ENCODE measurements around the gene CASKIN1. TPM values are rescaled to one million over a fixed set of nuclear protein-coding genes. Genes with fewer than 3 reads are reported as not detected.

The CASKIN1 gene
- total RNA-seq, 1 donor from 2014 or later = 2.3 TPM

DNA sequence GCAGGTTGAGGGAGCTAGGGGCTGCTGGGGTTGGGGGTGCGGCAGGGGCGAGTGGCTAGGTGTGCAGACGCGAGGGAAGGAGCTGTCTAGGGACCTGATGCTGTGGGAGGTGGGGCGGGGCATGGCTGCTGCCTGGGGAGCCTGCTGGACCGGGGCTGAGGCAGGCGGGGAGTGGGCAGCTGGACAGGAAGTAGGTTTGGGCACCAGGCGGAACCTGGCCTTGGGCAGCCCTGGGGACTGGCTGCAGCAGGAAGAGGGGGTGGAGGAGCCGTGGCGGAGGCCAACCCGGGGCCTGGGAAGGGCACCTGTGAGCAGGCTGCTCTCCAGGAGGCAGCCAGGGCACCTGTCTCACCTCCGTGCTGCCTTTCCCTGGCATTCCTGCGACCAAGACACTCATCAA is 34.0 kb upstream of the CASKIN1 start:
- peaks cover 13% of the 10 kb centered on the region for H3K36me3 Mint-ChIP-seq (ENCODE audit: low read depth)
- TF ChIP-seq, protein P1, sequence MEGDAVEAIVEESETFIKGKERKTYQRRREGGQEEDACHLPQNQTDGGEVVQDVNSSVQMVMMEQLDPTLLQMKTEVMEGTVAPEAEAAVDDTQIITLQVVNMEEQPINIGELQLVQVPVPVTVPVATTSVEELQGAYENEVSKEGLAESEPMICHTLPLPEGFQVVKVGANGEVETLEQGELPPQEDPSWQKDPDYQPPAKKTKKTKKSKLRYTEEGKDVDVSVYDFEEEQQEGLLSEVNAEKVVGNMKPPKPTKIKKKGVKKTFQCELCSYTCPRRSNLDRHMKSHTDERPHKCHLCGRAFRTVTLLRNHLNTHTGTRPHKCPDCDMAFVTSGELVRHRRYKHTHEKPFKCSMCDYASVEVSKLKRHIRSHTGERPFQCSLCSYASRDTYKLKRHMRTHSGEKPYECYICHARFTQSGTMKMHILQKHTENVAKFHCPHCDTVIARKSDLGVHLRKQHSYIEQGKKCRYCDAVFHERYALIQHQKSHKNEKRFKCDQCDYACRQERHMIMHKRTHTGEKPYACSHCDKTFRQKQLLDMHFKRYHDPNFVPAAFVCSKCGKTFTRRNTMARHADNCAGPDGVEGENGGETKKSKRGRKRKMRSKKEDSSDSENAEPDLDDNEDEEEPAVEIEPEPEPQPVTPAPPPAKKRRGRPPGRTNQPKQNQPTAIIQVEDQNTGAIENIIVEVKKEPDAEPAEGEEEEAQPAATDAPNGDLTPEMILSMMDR (IDR thresholded peaks at IDR 0.05) = no peak
- H3K27ac Mint-ChIP-seq (ENCODE audit: unreplicated experiment) = no peak overlapping the region
- no peaks in the 10 kb centered on the region for H3K9me3 Mint-ChIP-seq (ENCODE audit: low read depth)
- no peaks in the 10 kb centered on the region for H3K27me3 Mint-ChIP-seq (ENCODE audit: low read depth)
- DNase-seq (ENCODE audit: low spot score) = no peak
- H3K4me3 Mint-ChIP-seq (ENCODE audit: unreplicated experiment) = no peak overlapping the region
- peaks cover 7% of the 10 kb centered on the region for H3K4me1 Mint-ChIP-seq (ENCODE audit: low read depth)

DNA sequence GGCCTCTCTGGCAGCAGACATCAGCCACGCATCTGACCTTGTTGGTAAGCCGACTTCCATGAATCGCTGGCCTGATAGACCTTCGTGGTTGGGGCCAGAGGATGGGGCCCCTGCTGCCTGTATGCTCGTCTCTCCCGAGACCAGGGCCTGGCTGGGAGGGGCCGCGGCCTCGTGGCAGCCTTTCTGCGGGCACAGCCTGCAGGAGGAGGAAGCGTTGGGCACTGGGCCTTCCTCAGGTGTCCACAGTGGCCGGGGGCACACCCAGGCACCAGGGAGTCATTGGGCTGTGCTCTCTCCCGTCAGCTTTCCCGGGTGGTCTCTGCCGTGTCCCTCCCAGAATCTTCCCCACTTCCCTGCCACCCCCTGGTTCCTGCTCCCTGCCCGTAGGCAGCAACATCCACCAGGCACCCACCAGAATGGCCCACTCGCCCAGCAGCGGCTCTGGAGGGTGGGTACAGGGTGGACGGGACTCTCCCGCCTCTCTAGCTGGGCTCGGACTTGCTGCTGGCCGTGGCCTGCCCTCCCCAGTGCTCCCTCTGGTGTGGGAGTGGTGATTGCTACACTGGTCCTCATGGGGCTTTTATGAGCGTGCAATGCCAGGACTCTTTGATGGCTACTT is 33.3 kb upstream of the CASKIN1 start:
- no peak for DNase-seq (ENCODE audit: low spot score)
- no peak overlapping the region for H3K27ac Mint-ChIP-seq (ENCODE audit: unreplicated experiment)
- peaks cover 11% of the 10 kb centered on the region for H3K36me3 Mint-ChIP-seq (ENCODE audit: low read depth)

DNA sequence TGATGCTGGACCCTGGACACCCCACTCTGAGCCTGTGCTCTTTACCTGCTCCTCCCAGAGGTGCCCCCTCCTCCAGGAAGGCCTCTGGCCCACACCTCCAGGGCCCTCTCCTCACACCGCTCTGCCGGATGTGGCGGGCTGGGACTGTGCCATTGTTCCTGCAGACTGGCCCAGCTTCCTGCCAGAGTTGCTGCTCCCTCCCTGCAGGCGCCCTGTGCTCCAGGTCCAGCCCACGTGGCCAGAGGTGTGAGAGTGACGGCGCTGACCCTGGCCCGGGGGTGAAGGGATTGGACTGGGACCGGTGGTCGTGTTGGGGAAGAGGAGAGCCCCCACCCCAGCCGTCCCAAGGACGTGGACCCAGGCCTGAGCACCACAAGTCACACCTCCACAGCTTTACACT is 32.7 kb upstream of the CASKIN1 start:
- TF ChIP-seq, protein P1 (IDR thresholded peaks at IDR 0.05) = no peak
- peaks cover 11% of the 10 kb centered on the region for H3K36me3 Mint-ChIP-seq (ENCODE audit: low read depth)
- H3K9me3 Mint-ChIP-seq (ENCODE audit: low read depth) = no peaks in the 10 kb centered on the region
- H3K27ac Mint-ChIP-seq (ENCODE audit: unreplicated experiment) = no peak overlapping the region
- peaks cover 17% of the 10 kb centered on the region for H3K4me1 Mint-ChIP-seq (ENCODE audit: low read depth)
- H3K4me3 Mint-ChIP-seq (ENCODE audit: unreplicated experiment) = no peak overlapping the region
- no peaks in the 10 kb centered on the region for H3K27me3 Mint-ChIP-seq (ENCODE audit: low read depth)
- no peak for DNase-seq (ENCODE audit: low spot score)

More for the DNA sequence above, 33.3 kb upstream of the CASKIN1 start:
- Mint-ChIP-seq H3K9me3 (ENCODE audit: low read depth) (no peaks in the 10 kb centered on the region), H3K4me1 (ENCODE audit: low read depth) (peaks cover 11% of the 10 kb centered on the region), H3K27me3 (ENCODE audit: low read depth) (no peaks in the 10 kb centered on the region), H3K4me3 (ENCODE audit: unreplicated experiment) (no peak overlapping the region)
- TF ChIP-seq, protein P1 (IDR thresholded peaks at IDR 0.05) = no peak

DNA sequence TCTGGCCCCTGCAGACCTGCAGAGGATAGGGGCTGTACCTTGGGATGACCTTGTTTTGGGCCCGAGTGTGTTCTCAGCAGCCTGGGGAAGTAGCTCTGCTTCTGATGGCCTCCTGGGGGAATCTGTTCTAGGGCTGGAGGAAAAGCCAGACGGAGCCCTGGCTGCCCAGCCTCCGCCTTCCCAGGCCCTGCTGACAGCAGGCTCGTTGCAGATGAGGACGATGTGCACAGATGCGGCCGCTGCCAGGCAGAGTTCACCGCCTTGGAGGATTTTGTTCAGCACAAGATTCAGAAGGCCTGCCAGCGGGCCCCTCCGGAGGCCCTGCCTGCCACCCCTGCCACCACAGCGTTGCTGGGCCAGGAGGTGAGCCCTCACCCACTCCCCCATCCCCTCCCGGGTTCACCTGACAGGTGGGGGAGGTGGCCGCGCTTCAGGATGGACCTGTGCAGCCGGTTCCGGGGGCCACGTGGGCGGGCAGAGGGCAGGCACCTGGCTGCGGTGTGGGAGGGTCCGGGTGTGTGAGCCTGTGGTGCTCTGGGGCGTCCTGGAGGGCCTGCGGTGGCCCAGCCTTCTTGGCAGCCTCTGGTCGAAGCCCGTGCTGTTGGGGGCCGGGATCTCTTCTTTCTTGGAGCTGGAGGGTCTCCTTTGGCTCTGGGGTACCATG is 31.9 kb upstream of the CASKIN1 start:
- Mint-ChIP-seq H3K4me1 (ENCODE audit: low read depth) (peaks cover 18% of the 10 kb centered on the region), H3K36me3 (ENCODE audit: low read depth) (peaks cover 8% of the 10 kb centered on the region)

DNA sequence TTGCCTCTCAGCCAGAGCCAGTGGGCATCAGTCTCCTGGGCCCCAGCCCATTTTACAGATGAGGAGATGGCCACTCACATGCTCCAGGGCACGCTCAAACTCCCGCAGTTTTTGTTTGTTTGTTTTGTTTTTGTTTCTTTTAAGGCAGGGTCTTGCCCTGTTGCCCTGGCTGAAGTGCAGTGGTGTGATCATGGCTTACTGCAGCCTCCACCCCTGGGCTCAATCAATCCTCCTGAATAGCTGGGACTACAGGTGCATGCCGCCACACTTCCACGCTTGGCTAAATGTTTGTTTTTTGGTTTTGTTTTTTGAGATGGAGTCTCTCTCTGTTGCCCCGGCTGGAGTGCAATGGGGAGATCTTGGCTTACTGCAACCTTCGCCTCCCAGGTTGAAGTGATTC is 30.5 kb upstream of the CASKIN1 start:
- Mint-ChIP-seq H3K9me3 (ENCODE audit: low read depth) (no peaks in the 10 kb centered on the region), H3K27me3 (ENCODE audit: low read depth) (no peaks in the 10 kb centered on the region), H3K27ac (ENCODE audit: unreplicated experiment) (peak overlapping the region; percentile 38), H3K36me3 (ENCODE audit: low read depth) (peaks cover 7% of the 10 kb centered on the region), H3K4me3 (ENCODE audit: unreplicated experiment) (no peak overlapping the region), H3K4me1 (ENCODE audit: low read depth) (peaks cover 18% of the 10 kb centered on the region)
- TF ChIP-seq, protein P1 (IDR thresholded peaks at IDR 0.05) = no peak
- DNase-seq (ENCODE audit: low spot score) = no peak

More for the DNA sequence above, 31.9 kb upstream of the CASKIN1 start:
- Mint-ChIP-seq H3K4me3 (ENCODE audit: unreplicated experiment) (no peak overlapping the region), H3K9me3 (ENCODE audit: low read depth) (no peaks in the 10 kb centered on the region), H3K27me3 (ENCODE audit: low read depth) (no peaks in the 10 kb centered on the region), H3K27ac (ENCODE audit: unreplicated experiment) (no peak overlapping the region)
- DNase-seq (ENCODE audit: low spot score) = no peak
- TF ChIP-seq, protein P1 (IDR thresholded peaks at IDR 0.05) = no peak

All from chondrocyte (in vitro differentiated cells).